Caco-2 (cell line): Measurements from ENCODE around the gene NCBP2L. TPM values are rescaled to one million over a fixed set of nuclear protein-coding genes. Genes with fewer than 3 reads are reported as not detected.

ENCODE experiments used
- BruUV-seq: library from RNA; stranded (reverse); fragments of 400-500 nt; replicated peaks from 2 replicates; lab custom pipeline; 2021; lab: Mats Ljungman, UMichigan
- CTCF ChIA-PET: fragments of 300-600 bp; sonication (Branson Sonifier 250); formaldehyde crosslinking; loops from one replicate; lab custom pipeline; 2022; ENCODE audit warnings: antibody characterized with exemption; lab: Charles Lee
- POLR2A ChIA-PET: fragments of 300-600 bp; sonication (Branson Sonifier 250); formaldehyde crosslinking; loops from one replicate; lab custom pipeline; 2022; ENCODE audit warnings: antibody characterized with exemption; lab: Charles Lee
- DNase-seq, 2 experiments: peaks; one replicate each; pipeline versions ENCODE4 v3.0.0 to v3.0.0-alpha.2; 2020 to 2022
- H3K27me3 ChIP-seq: replicated peaks from 2 replicates; pipeline ENCODE4 v1.6.0; 2011; ENCODE audit warnings: low read length; ENCODE audit not compliant: control insufficient read depth, insufficient read depth
- H3K36me3 ChIP-seq: 2 replicates; pipeline ENCODE4 v1.5.1; 2011; ENCODE audit warnings: low read length; ENCODE audit not compliant: control insufficient read depth, insufficient read depth
- H3K4me1 ChIP-seq: fragments of 250-450 bp; sonication (Bioruptor Pico); 2 replicates; pipeline ENCODE4 v1.5.1; 2020; ENCODE audit warnings: mild to moderate bottlenecking
- H3K4me3 ChIP-seq: 2 replicates; pipeline ENCODE4 v1.5.1; 2011; ENCODE audit warnings: low read depth, mild to moderate bottlenecking, control low read depth, low read length
- H3K9me3 ChIP-seq: fragments of 250-450 bp; sonication (Bioruptor Pico); 2 replicates; pipeline ENCODE4 v1.5.1; 2020; ENCODE audit warnings: mild to moderate bottlenecking, moderate library complexity
- H3K27ac Mint-ChIP-seq: one replicate; pipeline ENCODE4 v1.8.0; 2022; ENCODE audit warnings: mixed read lengths; ENCODE audit not compliant: unreplicated experiment
- H3K27me3 Mint-ChIP-seq: one replicate; pipeline ENCODE4 v1.8.0; 2022; ENCODE audit warnings: mixed read lengths; ENCODE audit not compliant: insufficient read depth, unreplicated experiment
- H3K36me3 Mint-ChIP-seq: one replicate; pipeline ENCODE4 v1.8.0; 2022; ENCODE audit warnings: mild to moderate bottlenecking, mixed read lengths; ENCODE audit not compliant: insufficient read depth, unreplicated experiment
- H3K4me1 Mint-ChIP-seq: one replicate; pipeline ENCODE4 v1.8.0; 2022; ENCODE audit warnings: low read depth, mixed read lengths; ENCODE audit not compliant: unreplicated experiment
- H3K4me3 Mint-ChIP-seq: one replicate; pipeline ENCODE4 v1.8.0; 2022; ENCODE audit warnings: mild to moderate bottlenecking, moderate library complexity, mixed read lengths; ENCODE audit not compliant: unreplicated experiment
- H3K9me3 Mint-ChIP-seq: one replicate; pipeline ENCODE4 v1.8.0; 2022; ENCODE audit warnings: mixed read lengths; ENCODE audit not compliant: unreplicated experiment
- CTCF ChIP-seq, 2 experiments: fragments of 200-600 bp in 1 of 2; IDR thresholded peaks; 1 replicate in 1 of 2; 2 replicates in 1 of 2; pipeline versions ENCODE4 v1.5.1 to v1.8.0; 2011 to 2022; ENCODE audit warnings: antibody characterized with exemption in 1 of 2, control low read depth in 1 of 2, inconsistent platforms in 1 of 2, low read depth in 1 of 2, low read length in 1 of 2, mild to moderate bottlenecking in 1 of 2, moderate library complexity in 1 of 2; ENCODE audit not compliant: insufficient read depth in 1 of 2, severe bottlenecking in 1 of 2, unreplicated experiment in 1 of 2
- intact Hi-C: fragments of 100-400 bp; cut with micrococcal nuclease; formaldehyde crosslinking; loops from one replicate; pipeline ENCODE4 v1.10.0; 2022; ENCODE audit not compliant: unreplicated experiment
- total RNA-seq: library from RNA; stranded (reverse); gene quantifications from 2 replicates; pipeline ENCODE4 v1.2.3, GENCODE V29; 2022

The NCBP2L gene
- total RNA-seq, 1 experiment from 2014 or later = not detected

DNA sequence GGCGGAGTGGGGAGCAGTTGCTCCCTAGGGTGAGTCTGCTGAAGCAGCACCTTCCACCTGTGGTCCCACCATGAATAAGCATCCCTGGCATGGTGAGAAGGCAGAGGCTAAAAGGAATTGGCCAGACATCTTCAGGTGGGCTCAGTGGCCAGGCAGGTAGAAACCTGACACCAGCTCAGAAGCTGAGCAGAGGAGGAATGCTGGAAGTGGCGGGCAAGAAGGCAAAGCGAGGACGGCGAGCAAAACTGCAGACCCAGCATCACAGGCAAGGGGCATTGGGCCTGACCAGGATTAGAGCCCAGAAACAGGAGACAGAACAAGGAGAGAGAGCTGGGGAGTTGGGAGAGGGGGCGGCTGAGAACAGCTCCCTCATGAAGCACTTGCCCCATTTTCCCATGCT, 27.3 kb upstream of the NCBP2L start:
- Mint-ChIP-seq H3K9me3 (no peaks in the 10 kb centered on the region), H3K4me1 (no peaks in the 10 kb centered on the region), H3K27me3 (no peaks in the 10 kb centered on the region), H3K4me3 (no peak overlapping the region), H3K36me3 (no peaks in the 10 kb centered on the region), H3K27ac (no peak overlapping the region)
- no TSS peak for BruUV-seq
- ChIA-PET POLR2A (no interaction called here), CTCF (no interaction called here)
- Histone ChIP-seq H3K36me3 (no peaks in the 10 kb centered on the region), H3K27me3 (no peaks in the 10 kb centered on the region), H3K9me3 (no peaks in the 10 kb centered on the region), H3K4me3 (no peak overlapping the region), H3K4me1 (no peaks in the 10 kb centered on the region)
- no peak for TF ChIP-seq CTCF (IDR thresholded peaks at IDR 0.05; ENCODE audit: insufficient read depth in 1 of 2, low read depth in 1 of 2, low read length in 1 of 2, severe bottlenecking in 1 of 2, unreplicated experiment in 1 of 2)
- DNase-seq = no peak
- intact Hi-C loops = no loop called here

GRCh38 chrX:107750861-107751445, 26.6 kb upstream of the NCBP2L start:
- Histone ChIP-seq H3K27me3 (no peaks in the 10 kb centered on the region), H3K4me3 (no peak overlapping the region), H3K36me3 (no peaks in the 10 kb centered on the region), H3K4me1 (no peaks in the 10 kb centered on the region), H3K9me3 (no peaks in the 10 kb centered on the region)
- no peak for DNase-seq
- intact Hi-C loops = no loop called here
- POLR2A ChIA-PET = no interaction called here
- Mint-ChIP-seq H3K27ac (no peak overlapping the region), H3K4me1 (no peaks in the 10 kb centered on the region), H3K4me3 (no peak overlapping the region), H3K36me3 (no peaks in the 10 kb centered on the region), H3K27me3 (no peaks in the 10 kb centered on the region), H3K9me3 (no peaks in the 10 kb centered on the region)
- CTCF ChIA-PET = no interaction called here
- BruUV-seq = no TSS peak
- no peak for TF ChIP-seq CTCF (IDR thresholded peaks at IDR 0.05; ENCODE audit: insufficient read depth in 1 of 2, low read depth in 1 of 2, low read length in 1 of 2, severe bottlenecking in 1 of 2, unreplicated experiment in 1 of 2)

DNA sequence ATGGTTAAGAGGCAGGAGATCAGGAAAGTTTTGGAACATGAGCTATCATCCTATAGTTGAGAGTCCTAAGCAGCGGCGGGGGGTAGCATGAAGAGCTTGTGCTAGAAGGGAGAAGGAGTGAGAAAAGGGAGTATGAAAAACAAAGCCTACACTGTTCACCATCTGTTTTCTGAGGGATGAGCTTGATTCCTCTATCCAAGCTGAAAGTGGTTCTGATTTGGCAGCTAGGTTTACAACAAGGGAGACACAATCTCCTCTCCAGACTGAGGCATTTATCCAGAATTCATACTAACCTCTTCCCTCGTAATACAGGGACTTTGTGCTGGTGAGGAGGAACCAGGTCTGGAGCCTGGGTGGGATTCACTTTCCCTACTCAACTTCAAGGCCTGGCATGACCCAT, 25.5 kb upstream of the NCBP2L start:
- H3K27me3 Mint-ChIP-seq = no peaks in the 10 kb centered on the region
- H3K4me3 ChIP-seq = no peak overlapping the region

More for the DNA sequence above, 25.5 kb upstream of the NCBP2L start:
- Mint-ChIP-seq H3K4me1 (no peaks in the 10 kb centered on the region), H3K9me3 (no peaks in the 10 kb centered on the region), H3K4me3 (no peak overlapping the region), H3K27ac (no peak overlapping the region), H3K36me3 (no peaks in the 10 kb centered on the region)
- no TSS peak for BruUV-seq
- no peak for TF ChIP-seq CTCF (IDR thresholded peaks at IDR 0.05; ENCODE audit: insufficient read depth in 1 of 2, low read depth in 1 of 2, low read length in 1 of 2, severe bottlenecking in 1 of 2, unreplicated experiment in 1 of 2)
- DNase-seq = no peak
- intact Hi-C loops = no loop called here
- Histone ChIP-seq H3K4me1 (no peaks in the 10 kb centered on the region), H3K27me3 (no peaks in the 10 kb centered on the region), H3K9me3 (no peaks in the 10 kb centered on the region), H3K36me3 (no peaks in the 10 kb centered on the region)
- ChIA-PET CTCF (no interaction called here), POLR2A (no interaction called here)
